ENCODE measurements around the gene CCDC187.
"Not testable (repeated sequence)": the region's sequence is repeated elsewhere in the genome, so short reads cannot be mapped to it uniquely, and the experiment has no call there.

Gene CCDC187

DNA sequence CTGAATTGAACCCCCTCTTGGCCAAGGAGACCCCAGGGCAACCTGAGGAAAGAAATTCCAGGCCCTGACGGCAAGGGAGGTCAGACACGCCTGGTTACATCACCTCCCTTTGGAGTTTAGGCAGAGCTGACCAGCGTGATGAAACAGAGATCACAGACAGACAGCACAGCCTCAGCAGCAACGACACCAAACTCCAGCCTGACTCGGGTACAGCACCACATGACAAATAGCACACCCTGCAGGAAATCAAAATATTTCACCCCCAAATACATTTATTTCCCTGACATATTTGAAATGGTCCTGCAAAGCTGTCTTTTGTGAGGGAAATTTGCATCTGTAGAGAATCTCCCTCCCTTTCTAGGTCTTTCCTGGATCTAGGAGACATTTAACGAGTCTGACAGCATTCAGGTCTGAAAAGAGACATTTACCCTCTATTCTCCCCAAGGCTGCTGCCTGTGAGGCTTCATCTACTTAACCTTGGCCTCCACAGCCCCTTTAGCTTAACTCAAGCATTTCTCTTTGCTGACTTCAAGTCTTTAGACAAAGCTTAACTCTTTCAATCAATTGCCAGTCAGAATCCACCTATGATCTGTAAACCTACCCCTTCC is 60.9 kb downstream of the CCDC187 start:
- no peak for DNase-seq (ENCODE audit: low read depth in 2 of 3, low spot score in 1 of 3)

DNA sequence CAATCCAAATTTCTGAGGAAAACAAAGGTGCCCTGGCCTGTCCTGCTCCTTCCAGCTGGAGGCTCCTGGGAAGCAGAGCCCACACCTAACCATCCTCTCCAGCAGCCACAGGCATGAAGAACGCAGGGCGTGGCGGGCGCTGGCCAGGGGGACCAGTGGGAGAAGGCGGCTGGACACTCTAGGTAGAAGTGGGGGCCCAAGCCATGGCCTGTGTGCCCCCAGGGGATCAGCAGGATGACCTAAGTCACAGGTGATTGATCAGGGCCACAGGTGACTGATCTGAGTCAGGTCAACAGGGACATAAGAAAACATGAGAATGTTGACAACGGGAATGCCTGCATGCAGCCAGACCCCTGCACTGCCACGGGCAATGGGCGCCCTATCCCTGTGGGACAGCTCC is 61.6 kb downstream of the CCDC187 start:
- no peak for DNase-seq (ENCODE audit: low read depth in 2 of 3, low spot score in 1 of 3)

DNA sequence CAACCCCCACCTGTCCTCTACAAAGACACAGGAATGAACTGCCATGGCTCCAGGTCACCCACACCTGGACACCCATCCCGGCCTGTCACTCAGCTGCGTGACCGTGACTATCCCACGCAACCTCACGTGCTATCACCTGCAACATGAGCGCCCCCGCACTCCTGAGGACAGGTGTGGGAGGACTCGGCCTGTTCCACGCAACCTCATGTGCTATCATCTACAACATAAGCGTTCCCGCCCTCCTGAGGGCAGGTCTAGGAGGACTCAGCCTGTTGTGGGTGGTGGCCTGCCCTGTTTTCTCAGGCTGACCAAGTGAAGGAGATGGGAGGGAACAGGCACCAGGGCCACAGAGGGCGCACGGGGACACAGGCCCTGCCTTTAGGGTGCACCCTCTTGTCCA is 62.4 kb downstream of the CCDC187 start:
- DNase-seq (ENCODE audit: low read depth in 2 of 3, low spot score in 1 of 3), result no peak

DNA sequence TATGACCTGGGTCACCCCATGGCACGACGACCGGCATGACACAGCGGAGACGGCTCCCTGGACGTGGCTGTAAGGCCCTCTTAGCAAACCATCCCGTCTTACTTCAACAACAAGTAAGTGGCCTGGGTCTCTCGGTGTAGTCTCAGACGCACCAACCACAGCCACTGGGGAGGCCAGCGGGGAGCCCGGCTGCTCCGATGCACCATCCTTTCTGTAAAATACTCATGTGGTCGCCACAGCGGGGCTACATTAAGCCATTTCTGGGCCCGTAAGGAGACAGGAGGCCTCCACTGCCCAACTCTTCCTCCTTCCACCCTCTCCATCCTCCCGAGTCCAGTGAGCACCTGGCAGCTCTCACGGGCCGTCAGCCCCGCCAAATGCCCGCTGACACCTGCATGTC is 63.0 kb downstream of the CCDC187 start:
- no peak for DNase-seq (ENCODE audit: low read depth in 2 of 3, low spot score in 1 of 3)

DNA sequence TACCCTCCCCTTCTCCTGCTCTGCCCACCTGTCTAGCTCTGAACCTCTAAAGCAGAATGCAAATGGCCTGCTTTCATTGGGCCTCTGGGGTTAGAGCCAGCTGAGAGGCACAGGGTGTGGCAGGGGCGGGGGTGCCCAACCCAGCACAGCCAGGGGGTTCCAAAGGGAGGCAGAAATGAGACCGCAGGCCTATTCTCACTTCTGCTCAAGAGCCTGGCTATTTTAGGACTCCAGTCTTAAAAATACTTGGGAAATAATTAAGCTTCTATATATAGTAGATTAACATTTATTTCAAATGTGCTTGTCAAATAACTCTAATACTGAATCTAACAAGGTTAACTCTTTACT is 63.9 kb downstream of the CCDC187 start:
- DNase-seq (ENCODE audit: low read depth in 2 of 3, low spot score in 1 of 3), result no peak

DNA sequence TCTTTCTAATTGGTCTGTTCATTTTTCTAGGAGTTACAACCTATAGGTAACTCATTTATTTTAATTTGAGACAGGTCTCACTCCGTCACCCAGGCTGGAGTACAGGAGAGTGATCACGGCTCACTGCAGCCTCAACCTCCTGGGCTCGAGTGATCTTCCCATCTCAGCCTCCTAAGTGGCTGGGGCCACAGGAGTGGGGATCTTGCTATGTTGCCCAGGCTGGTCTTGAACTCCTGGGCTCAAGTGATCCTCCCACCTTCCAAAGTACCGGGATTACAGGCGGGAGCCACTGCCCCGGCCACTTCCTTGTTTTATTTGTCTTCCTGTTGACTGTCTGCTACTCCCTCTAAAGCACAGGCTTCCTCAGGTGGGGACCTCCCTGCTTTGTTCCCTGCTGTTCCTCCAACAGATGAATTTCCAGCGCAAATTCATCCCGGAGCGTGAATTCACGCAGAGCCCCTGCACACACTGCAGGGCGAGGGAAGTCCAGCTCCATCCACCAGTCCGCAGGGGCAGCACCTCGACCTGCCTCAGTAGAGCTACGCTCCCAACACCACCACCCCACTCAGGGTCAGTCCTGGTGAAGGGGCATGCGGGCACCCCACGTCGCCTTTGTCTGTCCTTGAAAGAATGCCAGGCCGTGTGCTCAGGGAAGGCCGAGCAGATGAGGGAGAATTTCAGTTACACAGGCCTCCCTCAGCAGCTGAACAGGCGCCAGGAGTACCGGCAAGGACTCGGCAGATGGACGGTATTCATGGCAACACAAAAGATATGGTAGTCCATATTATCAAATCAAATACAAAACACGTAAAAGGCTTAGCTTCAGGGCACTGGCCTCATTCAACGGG is 64.5 kb downstream of the CCDC187 start:
- DNase-seq (ENCODE audit: low read depth in 2 of 3, low spot score in 1 of 3), result no peak

DNA sequence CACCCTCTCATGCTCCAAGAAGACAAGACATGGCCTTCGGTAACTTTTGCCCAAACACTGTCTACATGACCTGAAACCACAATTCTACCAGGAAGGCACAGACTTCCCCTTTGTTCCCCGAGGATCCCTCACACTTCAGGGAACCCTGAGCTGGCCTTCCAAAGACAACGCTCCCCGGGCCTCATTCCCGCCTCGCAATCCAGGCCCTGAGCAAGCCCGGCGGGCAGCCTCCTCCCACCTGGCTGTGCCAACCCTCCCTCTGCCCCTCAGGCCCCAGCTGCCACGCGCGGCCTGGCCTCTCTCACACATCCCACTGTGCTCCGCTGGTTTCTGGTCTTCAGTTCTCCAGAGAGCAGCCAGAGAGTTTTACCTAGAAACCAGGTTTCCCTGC is 65.6 kb downstream of the CCDC187 start:
- no peak for DNase-seq (ENCODE audit: low read depth in 2 of 3, low spot score in 1 of 3)

DNA sequence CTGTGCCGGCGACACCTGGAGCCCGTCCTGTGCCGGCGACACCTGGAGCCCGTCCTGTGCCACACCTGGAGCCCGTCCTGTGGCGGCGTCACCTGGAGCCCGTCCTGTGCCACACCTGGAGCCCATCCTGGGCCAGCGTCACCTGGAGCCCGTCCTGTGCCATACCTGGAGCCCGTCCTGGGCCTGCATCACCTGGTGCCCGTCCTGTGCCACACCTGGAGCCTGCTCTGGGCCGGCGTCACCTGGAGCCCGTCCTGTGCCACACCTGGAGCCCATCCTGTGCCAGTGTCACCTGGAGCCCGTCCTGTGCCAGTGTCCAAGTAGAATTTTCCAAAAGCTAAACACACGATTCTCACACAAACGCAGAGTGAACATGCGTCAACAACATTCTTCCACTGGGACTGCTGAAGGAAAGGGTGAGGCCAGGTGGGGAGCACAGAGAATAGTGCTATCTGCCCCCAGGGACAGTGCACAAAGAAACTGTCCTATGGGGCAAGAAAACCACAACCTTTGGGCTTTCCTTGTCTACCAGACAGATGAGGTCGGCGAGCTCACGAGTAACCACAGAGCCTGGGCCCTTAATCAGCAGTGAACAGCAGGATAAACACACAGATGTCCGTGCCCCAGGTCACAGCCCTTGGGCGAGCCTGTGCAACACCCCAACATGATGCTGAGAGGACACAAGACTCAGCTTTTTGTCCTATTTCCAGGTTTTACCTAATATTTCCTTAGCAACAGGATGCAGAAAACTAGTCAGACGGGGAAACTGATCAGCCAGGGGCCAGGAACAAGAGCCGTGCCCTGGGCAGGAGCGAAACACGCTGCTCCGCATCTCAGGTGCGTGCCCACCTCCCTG is 66.2 kb downstream of the CCDC187 start:
- no peak for DNase-seq (ENCODE audit: low read depth in 2 of 3, low spot score in 1 of 3)

DNA sequence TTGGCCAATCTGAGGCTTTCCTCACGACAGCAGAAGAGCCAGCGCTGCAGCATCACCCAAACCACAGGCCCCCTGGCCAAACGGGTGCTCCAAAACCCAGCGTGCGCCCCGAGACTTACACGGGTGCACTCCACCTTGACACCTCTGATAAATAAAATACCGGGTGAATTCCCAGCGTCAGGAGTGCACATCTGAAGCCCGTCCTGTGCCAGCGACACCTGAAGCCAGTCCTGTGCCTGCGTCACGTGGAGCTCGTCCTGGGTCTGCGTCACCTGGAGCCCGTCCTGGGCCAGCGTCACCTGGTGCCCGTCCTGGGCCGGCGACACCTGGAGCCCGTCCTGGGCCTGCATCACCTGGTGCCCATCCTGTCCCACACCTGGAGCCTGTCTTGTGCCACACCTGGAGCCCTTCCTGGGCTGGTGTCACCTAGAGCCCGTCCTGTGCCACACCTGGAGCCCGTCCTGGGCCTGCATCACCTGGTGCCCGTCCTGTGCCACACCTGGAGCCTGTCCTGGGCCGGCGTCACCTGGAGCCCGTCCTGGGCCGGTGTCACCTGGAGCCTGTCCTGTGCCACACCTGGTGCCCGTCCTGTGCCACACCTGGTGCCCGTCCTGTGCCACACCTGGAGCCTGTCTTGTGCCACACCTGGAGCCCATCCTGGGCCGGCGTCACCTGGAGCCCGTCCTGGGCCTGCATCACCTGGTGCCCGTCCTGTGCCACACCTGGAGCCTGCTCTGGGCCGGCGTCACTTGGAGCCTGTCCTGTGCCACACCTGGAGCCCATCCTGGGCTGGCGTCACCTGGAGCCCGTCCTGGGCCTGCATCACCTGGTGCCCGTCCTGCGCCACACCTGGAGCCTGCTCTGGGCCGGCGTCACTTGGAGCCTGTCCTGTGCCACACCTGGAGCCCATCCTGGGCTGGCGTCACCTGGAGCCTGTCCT is 67.2 kb downstream of the CCDC187 start:
- not testable (repeated sequence) for DNase-seq (ENCODE audit: low read depth in 2 of 3, low spot score in 1 of 3)

DNA sequence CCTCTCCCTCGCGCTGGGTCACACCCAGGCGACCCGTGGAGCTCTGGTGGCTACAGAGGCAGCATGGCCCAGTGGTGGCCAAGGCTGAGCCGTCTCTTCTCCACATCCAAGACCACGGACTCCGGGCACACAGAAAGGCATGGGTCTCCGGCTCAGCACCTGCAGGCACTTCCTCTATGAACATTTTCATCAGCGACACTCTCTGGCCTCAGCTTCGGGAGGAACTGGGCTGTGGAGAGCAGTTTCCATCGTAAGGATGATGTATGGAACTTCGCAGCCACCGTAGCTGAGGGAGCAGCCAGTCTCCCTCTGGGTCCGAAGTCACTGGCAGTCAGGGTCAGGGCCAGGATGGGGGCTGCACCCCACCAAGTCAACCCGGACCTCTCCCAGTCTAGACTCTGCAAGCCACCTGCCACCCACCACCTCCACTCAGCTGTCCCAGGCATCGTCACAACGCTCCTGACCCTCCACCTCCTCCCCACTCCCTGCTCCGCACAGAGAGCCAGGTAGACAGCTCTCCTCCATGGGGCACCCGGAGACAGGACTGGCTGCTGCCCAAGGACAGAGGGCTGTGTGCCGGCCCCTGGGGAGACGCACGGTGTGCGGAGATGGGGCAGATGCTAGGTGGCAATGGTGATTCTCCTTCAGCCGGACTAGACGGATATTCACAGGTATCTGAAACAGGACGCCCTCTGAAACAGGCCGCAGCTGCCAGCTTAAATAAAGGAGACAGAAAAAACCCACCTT is 68.0 kb downstream of the CCDC187 start:
- DNase-seq (ENCODE audit: low read depth in 2 of 3, low spot score in 1 of 3), result no peak

DNA sequence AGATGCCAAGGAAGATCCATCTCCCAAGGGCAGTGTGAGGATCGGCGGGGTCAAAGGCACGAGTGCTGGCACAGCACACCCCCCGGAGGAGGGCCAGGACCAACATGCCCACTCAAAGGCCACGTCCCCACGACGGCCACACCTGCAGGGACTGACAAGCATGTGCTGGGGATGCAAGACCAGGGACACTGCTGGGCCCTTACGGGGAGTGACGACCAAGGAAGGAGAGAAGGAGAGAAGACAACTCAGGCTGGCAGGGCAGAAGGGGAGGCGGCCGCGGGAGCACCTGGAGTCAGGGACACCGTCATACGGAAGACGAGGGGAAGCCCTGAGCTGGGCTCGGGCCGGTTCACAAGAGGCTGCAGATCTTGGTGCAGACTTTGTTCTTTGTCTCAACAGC is 68.7 kb downstream of the CCDC187 start:
- no peak for DNase-seq (ENCODE audit: low read depth in 2 of 3, low spot score in 1 of 3)

DNA sequence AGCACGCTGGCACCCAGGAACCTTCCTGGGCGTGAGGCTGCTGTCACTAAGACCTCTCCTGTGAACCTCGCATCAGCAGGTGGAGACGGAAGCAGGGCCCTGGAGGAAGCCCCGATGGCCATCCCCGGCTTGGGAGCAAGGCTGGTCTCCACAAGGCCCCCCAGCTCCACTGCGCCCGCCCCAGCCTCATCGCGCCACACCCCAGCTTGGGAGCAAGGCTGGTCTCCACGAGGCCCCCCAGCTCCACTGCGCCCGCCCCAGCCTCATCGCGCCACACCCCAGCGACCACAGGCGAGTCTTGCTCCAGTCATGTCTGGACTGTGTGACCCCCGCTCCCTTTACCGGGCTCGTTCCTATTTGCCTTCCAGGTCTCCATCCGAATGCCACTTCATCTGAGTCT is 69.3 kb downstream of the CCDC187 start:
- DNase-seq (ENCODE audit: low read depth in 2 of 3, low spot score in 1 of 3), result no peak

DNA sequence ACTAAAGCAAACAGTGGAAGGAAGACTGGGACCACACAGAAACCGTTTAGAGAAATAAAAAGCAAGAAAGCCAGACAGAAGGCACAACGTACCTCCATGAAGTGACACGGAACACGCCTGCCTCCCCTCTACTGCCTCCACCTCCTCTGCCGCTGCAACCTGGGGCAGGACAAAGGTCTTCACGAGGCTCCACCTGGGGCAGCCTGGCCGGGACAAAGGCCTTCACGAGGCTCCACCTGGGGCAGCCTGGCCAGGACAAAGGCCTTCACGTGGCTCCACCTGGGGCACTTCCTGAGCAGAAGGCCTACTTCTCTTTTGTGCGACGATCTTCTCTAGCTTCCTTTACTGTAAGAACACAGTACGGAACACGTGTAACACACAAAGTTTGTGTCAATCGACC is 70.0 kb downstream of the CCDC187 start:
- DNase-seq (ENCODE audit: low read depth in 2 of 3, low spot score in 1 of 3), result no peak

DNA sequence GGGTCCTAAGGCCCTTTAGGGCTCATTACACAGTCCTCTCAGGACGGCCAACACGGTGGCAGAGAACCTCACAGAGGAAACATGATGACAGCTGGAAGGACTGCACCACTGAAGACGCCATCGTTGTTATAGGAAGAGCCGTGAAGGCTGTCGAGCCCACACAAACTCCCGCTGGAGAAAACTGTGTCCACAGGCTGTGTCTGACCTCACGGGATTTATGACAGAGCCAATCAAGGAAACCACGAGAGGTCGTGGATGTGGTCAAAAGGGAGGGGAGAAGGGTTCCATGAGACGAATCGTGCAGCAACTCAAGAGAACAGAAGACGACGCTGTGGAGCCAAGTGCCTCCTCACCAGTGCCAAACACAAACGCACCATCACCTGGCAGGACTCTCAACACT is 70.5 kb downstream of the CCDC187 start:
- DNase-seq (ENCODE audit: low read depth in 2 of 3, low spot score in 1 of 3), result no peak

DNA sequence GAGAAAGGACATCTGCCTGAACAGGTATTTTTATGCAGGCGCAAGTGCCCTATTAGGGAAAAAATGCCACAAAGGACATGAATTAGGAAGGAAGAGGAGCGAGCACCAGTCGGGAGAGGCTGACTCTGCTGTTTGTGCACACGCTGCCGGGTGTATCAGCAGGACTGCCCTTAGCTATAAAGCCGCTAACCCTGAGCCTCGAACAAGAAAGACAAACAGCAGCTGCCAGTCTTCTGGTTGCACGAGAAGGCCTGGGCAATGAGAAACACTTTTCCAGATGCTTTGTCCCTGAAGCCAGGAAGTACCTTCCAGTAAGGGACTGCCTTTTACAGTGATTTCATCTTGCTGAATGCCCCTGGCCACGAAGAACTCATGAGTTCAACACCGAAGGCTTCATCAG is 70.9 kb downstream of the CCDC187 start:
- no peak for DNase-seq (ENCODE audit: low read depth in 2 of 3, low spot score in 1 of 3)

DNA sequence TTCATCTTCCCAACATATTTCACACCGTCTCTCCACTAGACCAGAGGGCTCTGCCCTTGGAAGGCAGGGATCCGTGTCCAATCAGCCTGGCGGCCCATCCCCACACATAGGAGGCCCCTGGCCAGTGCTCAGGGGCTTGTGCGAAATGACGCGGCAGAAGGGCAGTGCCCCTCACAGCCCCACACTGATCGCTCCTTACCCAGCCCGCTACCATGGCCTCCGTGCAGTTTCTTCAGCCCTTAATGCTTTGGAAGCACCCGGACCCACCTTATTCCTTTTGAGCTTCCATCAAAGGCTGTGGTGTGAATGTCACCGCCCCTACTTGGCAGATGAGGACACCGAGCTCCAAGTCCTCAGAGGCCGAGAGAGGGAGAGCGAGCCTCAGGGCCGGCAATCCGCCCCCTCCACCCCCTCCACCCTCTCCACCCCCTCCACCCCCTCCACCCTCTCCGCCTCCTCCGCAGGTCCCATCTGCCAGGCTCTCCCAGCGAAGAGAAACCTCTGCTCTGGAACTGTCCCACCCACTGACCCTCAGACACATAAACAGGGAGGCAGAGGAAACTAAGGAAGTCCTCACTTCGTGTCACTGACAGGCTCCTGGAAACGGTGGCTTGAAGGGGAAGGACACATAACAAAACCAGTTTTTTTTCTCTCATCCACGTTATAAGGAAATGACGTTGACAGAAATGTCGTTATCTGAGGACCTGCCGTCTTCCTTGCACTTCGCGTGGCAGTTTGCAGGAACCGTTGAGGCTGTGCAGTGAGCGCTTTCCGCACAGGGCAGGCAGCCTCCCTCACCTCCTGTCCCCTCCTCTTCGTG is 72.2 kb downstream of the CCDC187 start:
- DNase-seq (ENCODE audit: low read depth in 2 of 3, low spot score in 1 of 3), result no peak

DNA sequence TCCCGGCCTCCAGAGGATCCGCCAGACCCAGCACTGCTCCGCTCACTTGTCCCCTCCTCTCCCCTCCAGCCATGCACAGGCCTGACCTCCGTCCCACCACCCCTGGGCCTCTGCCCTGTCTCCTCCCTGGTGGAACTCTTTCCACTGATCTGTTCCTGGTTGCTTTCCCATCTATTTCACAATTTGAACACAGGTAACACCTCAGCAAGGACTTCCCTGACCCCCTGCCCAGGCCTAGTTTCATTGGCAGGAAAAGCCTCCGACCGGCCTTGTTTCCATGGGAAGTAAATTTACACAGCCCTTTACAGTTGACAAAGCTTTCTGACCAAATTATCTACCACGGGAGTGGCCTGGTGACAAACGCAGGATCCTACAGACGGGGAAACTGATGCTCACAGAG is 73.1 kb downstream of the CCDC187 start:
- no peak for DNase-seq (ENCODE audit: low read depth in 2 of 3, low spot score in 1 of 3)

DNA sequence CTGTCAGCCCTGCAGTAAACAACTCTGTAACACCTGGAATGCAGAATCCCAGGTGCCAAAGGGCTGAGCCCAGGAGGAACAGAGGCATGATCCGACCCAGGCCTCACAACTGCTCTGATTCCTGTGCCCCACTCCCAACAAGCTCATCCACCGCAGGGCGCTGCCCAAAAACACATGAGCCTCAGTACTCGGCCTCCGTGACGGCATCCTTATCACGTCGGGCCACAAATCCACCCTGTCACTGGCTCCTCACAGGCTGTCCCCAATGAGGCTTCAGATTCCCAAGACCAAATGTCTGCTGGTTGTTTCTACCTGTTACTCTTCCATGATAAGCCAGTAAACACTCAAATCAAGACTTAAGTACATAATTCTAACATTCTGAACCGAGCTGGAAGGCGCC is 73.5 kb downstream of the CCDC187 start:
- DNase-seq (ENCODE audit: low read depth in 2 of 3, low spot score in 1 of 3), result no peak
